Measurements from ENCODE around the gene SULT1A2.

GRCh38 chr16:28596115-28596630, 677 bp downstream of the SULT1A2 start:
- TF ChIP-seq CTCF (IDR thresholded peaks at IDR 0.05; ENCODE audit: low read depth, low read length, poor library complexity, severe bottlenecking) (no peak), EZH2phosphoT487 (IDR thresholded peaks at IDR 0.05; ENCODE audit: borderline replicate concordance, low read length) (no peak)
